MM.1S (cell line): ENCODE results near the gene CYS1.

Source experiments
- DNase-seq: peaks from one replicate; pipeline ENCODE4 v3.0.0-alpha.2; 2015
- H2AFZ ChIP-seq: fragments of 300-600 bp; sonication (generic); 2 replicates; pipeline ENCODE4 v1.6.0; 2016; ENCODE audit warnings: antibody characterized with exemption, low read length
- H3F3A ChIP-seq: fragments of 300-600 bp; sonication (generic); 2 replicates; pipeline ENCODE4 v1.6.1; 2016; ENCODE audit warnings: mild to moderate bottlenecking, antibody characterized with exemption, low read length, moderate library complexity, mixed read lengths; ENCODE audit not compliant: insufficient read depth
- H3K27ac ChIP-seq: fragments of 300-600 bp; sonication (generic); 2 replicates; pipeline ENCODE4 v1.5.1; 2016; ENCODE audit warnings: mild to moderate bottlenecking, low read length
- H3K27me3 ChIP-seq: fragments of 300-600 bp; sonication (generic); replicated peaks from 2 replicates; pipeline ENCODE4 v1.6.0; 2016; ENCODE audit warnings: low read length; ENCODE audit not compliant: insufficient read depth
- H3K36me3 ChIP-seq: fragments of 300-600 bp; sonication (generic); replicated peaks from 2 replicates; pipeline ENCODE4 v1.6.1; 2016; ENCODE audit warnings: mild to moderate bottlenecking, low read length, mixed read lengths; ENCODE audit not compliant: insufficient read depth
- H3K4me1 ChIP-seq: fragments of 300-600 bp; sonication (generic); 2 replicates; pipeline ENCODE4 v1.6.1; 2016; ENCODE audit warnings: low read length, mixed read lengths
- H3K4me2 ChIP-seq: fragments of 300-600 bp; sonication (generic); 2 replicates; pipeline ENCODE4 v1.6.0; 2016; ENCODE audit warnings: low read depth, low read length
- H3K4me3 ChIP-seq: fragments of 300-600 bp; sonication (generic); 2 replicates; pipeline ENCODE4 v1.5.1; 2016; ENCODE audit warnings: low read length, mixed read lengths
- H3K79me2 ChIP-seq: fragments of 300-600 bp; sonication (generic); 2 replicates; pipeline ENCODE4 v1.6.1; 2016; ENCODE audit warnings: mixed run types, low read length, mixed read lengths
- H3K9ac ChIP-seq: fragments of 300-600 bp; sonication (generic); 2 replicates; pipeline ENCODE4 v1.6.1; 2016; ENCODE audit warnings: low read length, mixed read lengths
- H3K9me2 ChIP-seq: fragments of 300-600 bp; sonication (generic); replicated peaks from 2 replicates; pipeline ENCODE4 v1.6.1; 2016; ENCODE audit warnings: mild to moderate bottlenecking, low read length, mixed read lengths; ENCODE audit not compliant: insufficient read depth
- H3K9me3 ChIP-seq: fragments of 300-600 bp; sonication (generic); replicated peaks from 2 replicates; pipeline ENCODE4 v1.6.1; 2016; ENCODE audit warnings: mild to moderate bottlenecking, low read length, mixed read lengths; ENCODE audit not compliant: insufficient read depth
- H4K20me1 ChIP-seq: fragments of 300-600 bp; sonication (generic); 2 replicates; pipeline ENCODE4 v1.6.1; 2016; ENCODE audit warnings: mild to moderate bottlenecking, low read length, moderate library complexity, mixed read lengths; ENCODE audit not compliant: insufficient read depth
- CTCF ChIP-seq: fragments of 300-600 bp; sonication (generic); IDR thresholded peaks from 2 replicates; pipeline ENCODE4 v1.5.1; 2016; ENCODE audit warnings: antibody characterized with exemption, low read length, mixed read lengths
- EZH2 ChIP-seq: fragments of 300-600 bp; sonication (generic); optimal IDR thresholded peaks from 2 replicates; pipeline ENCODE3; 2017; ENCODE audit warnings: low read depth, mild to moderate bottlenecking, antibody characterized with exemption, low read length, mixed read lengths
- EZH2phosphoT487 ChIP-seq: fragments of 300-600 bp; sonication (generic); IDR thresholded peaks from 2 replicates; pipeline ENCODE4 v1.6.1; 2018; ENCODE audit warnings: antibody characterized with exemption, low read length

CYS1 gene

DNA sequence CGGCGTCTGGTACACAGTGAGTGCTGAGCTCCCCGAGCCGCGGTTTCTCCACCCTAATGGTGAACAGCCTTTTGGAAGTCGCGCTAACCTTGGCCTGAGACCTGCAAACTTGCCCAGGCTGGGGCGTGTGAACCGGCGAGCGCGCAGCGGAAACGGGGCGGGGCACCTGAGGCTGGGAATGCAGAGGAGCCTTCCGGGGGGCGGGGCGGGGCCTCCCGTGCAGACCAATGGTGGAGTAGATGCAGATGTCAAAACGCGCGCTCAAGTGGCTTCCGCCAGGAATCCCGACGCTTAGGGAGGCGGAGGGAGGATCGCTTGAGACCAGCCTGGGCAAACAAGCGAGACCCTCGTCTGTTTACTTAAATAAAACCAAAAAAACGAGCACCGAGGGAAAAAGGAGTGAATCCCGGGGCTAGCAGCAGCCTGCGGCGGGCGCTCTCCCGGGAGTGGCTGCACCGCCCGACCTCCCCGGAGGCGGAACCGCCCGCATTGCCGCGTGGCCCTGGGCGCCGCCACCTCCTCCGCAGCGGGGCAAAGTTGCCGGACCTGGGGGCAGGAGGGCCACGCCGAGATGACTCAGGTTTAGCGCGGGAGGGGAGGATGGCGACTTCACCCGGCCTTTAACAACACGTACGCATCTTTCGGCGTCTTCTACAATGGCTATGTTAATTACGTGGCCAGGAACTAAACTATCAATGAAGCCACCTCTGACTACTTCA is 40.1 kb upstream of the CYS1 start:
- Histone ChIP-seq H3K4me2 (peak overlapping the region; percentile 88), H3K9me2 (no peaks in the 10 kb centered on the region), H3K4me3 (peak overlapping the region; percentile 77), H2AFZ (peak overlapping the region; percentile 75), H3K27ac (peak overlapping the region; percentile 91), H3K9me3 (no peaks in the 10 kb centered on the region), H3K36me3 (0 out of 2 replicates have a peak, but pooled peaks cover 6% of the 10 kb centered on the region), H3F3A (peaks cover 44% of the 10 kb centered on the region), H3K9ac (peak overlapping the region; percentile 92), H3K79me2 (peaks cover 48% of the 10 kb centered on the region), H4K20me1 (no peaks in the 10 kb centered on the region), H3K4me1 (peaks cover 16% of the 10 kb centered on the region), H3K27me3 (no peaks in the 10 kb centered on the region)
- DNase-seq, result peak; percentile 97
- TF ChIP-seq EZH2phosphoT487 (no peak), EZH2 (no peak)

- H3K27me3 ChIP-seq, result no peaks in the 10 kb centered on the region
- no peaks in the 10 kb centered on the region for H3K9me2 ChIP-seq
- peak overlapping the region; percentile 91; the same call in 1 of the 2 replicates for H3K27ac ChIP-seq
- H4K20me1 ChIP-seq, result no peaks in the 10 kb centered on the region
- TF ChIP-seq CTCF (no peak), EZH2 (no peak), EZH2phosphoT487 (no peak)
- peak overlapping the region; percentile 75 for H2AFZ ChIP-seq
- no peaks in the 10 kb centered on the region for H3K9me3 ChIP-seq
- H3K9ac ChIP-seq, result peak overlapping the region; percentile 92; the same call in 1 of the 2 replicates
- H3K36me3 ChIP-seq, result 0 out of 2 replicates have a peak, but pooled peaks cover under 1% of the 10 kb centered on the region
- peak overlapping the region; percentile 88; the same call in 1 of the 2 replicates for H3K4me2 ChIP-seq
- DNase-seq, result no peak
- H3K79me2 ChIP-seq, result peaks cover 41% of the 10 kb centered on the region
- peaks cover 10% of the 10 kb centered on the region for H3K4me1 ChIP-seq
- peak overlapping the region; percentile 77 for H3K4me3 ChIP-seq
- H3F3A ChIP-seq, result peaks cover 38% of the 10 kb centered on the region
Measured at GRCh38 chr2:10119601-10120157, 39.5 kb upstream of the CYS1 start.

DNA sequence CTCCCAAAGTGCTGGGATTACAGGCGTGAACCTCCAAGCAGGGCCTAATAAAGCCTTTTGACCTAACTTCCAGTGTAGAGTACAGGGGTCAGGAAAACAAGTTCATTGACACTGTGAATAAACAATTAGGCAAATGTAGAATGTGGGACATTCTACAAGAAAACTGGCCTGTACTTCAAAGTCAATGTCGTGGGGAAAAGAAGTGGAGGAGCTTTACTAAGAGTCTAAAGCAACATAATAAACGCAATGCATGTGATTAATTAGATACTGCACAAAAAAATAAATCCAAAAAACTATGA is 38.8 kb upstream of the CYS1 start:
- no peak for DNase-seq

More for the DNA sequence above, 38.8 kb upstream of the CYS1 start:
- no peak overlapping the region for H3K4me3 ChIP-seq
- TF ChIP-seq CTCF, result no peak
- TF ChIP-seq EZH2phosphoT487, result no peak
- TF ChIP-seq EZH2, result no peak
- no peaks in the 10 kb centered on the region for H3K9me3 ChIP-seq
- no peak overlapping the region for H3K27ac ChIP-seq
- H3K36me3 ChIP-seq, result no peaks in the 10 kb centered on the region
- H3K9ac ChIP-seq, result no peak overlapping the region
- peaks cover 31% of the 10 kb centered on the region for H3F3A ChIP-seq
- H3K79me2 ChIP-seq, result peaks cover 34% of the 10 kb centered on the region
- peaks cover 10% of the 10 kb centered on the region; the same call in 1 of the 2 replicates for H3K4me1 ChIP-seq
- H3K9me2 ChIP-seq, result no peaks in the 10 kb centered on the region
- no peaks in the 10 kb centered on the region for H4K20me1 ChIP-seq
- no peak overlapping the region for H2AFZ ChIP-seq
- no peak overlapping the region for H3K4me2 ChIP-seq
- no peaks in the 10 kb centered on the region for H3K27me3 ChIP-seq
